ENCODE measurements around the gene NDUFAF7.

The NDUFAF7 gene

DNA sequence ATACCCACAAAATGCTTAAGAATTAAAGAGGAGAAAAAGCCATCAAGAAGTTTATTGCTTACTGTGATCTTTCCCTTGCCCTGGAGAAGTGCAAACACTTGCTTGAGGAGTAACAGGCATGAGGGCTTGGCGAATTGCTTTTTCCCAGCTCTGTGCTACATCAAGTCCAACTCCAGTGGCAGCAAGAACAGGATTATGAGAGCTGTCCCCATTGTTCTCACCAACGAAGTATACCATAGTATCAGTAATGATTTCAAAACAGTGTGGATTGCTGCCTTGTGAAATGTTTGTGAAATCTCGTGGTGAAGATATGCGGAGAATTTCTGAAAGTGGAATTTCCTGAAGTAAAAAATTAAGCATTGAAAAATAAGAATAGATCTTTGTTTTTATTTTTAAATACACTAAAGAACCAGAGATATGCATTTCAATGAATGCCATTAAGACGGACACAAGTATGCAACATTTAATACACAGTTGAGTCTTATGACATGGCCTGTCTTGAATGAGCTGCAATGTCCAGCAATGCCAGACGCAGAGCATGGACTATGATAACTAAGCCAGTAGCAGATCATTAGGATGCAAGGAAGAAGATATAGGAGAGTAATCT is 43.0 kb downstream of the NDUFAF7 start:
- no peak for DNase-seq (ENCODE audit: low spot score)
- no peak for TF ChIP-seq CTCF (IDR thresholded peaks at IDR 0.05; ENCODE audit: extremely low read depth, missing control alignments)

DNA sequence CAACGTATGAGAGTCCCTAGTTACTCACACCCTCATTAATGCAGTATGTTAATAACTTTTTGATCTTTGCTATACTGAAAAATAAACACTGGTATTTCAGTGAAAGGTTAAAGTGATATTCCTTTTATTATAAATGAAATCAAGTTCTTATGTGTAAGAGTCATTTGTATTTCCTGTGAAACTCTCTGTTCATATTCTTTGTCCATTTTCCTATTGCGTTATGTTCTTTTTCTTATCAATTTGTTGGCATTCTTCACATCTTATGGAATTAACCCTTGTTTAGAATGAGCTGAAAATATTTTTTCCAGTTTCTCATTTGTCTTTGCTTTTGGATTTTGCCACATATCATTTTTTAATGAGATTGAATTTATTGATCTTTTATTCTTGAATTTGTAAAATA is 44.8 kb downstream of the NDUFAF7 start:
- TF ChIP-seq CTCF (IDR thresholded peaks at IDR 0.05; ENCODE audit: extremely low read depth, missing control alignments), result no peak
- DNase-seq (ENCODE audit: low spot score), result no peak

- TF ChIP-seq CTCF (IDR thresholded peaks at IDR 0.05; ENCODE audit: extremely low read depth, missing control alignments), result no peak
- no peak for DNase-seq (ENCODE audit: low spot score)
These were observed 50.5 kb downstream of the NDUFAF7 start for GRCh38 chr2:37281916-37282315.

- no peak for DNase-seq (ENCODE audit: low spot score)
- no peak for TF ChIP-seq CTCF (IDR thresholded peaks at IDR 0.05; ENCODE audit: extremely low read depth, missing control alignments)
These were observed 51.3 kb downstream of the NDUFAF7 start for GRCh38 chr2:37282746-37283145.

DNA sequence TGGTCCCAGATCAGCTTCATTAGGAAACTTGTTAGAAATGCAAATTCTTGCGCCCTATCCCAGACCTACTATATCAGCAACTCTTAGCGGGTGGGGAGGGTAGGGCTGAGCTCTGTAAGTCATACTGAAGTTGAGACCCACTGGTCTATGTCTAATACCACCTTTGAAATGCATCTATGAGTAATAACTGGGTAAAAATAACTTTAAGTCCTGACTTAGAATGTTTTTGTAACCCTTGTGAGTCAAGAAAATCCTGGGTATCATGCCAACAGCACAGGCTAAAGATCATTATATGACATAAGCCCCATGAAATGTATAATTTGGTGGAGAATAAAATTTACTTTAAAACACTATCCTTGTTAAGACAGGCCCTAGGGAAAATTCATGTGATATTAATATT is 51.7 kb downstream of the NDUFAF7 start:
- no peak for TF ChIP-seq CTCF (IDR thresholded peaks at IDR 0.05; ENCODE audit: extremely low read depth, missing control alignments)

GRCh38 chr2:37284381-37284780 is 52.9 kb downstream of the NDUFAF7 start:
- no peak for TF ChIP-seq CTCF (IDR thresholded peaks at IDR 0.05; ENCODE audit: extremely low read depth, missing control alignments)
- no peak for DNase-seq (ENCODE audit: low spot score)

More for the DNA sequence above, 51.7 kb downstream of the NDUFAF7 start:
- no peak for DNase-seq (ENCODE audit: low spot score)

GRCh38 chr2:37287966-37288365 is 56.5 kb downstream of the NDUFAF7 start:
- DNase-seq (ENCODE audit: low spot score), result peak; percentile 17

More at GRCh38 chr2:37287966-37288365, 56.5 kb downstream of the NDUFAF7 start:
- no peak for TF ChIP-seq CTCF (IDR thresholded peaks at IDR 0.05; ENCODE audit: extremely low read depth, missing control alignments)

All from GM20000 (cell line).